ENCODE results near the gene OR51D1.

DNA sequence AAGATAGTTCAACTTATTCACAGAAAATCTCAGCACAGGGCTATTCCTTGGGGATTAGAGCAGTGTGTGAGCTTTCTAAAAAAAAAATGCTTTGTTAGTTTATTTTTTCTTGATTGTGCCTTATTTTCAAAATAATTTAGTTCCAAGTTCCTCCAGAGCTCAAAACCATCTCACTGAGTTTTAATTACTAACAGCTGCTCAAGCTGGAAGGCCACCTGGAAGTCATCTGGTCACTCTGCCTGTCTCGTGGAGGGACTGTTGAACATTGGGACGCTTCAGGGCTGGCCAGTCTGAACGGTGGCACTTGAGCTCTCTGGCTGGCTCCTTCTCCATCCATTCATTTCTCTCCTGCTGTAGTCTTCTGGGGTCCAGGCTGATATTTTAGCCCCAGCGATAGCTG lies 10.5 kb downstream of the OR51D1 start:
- TF ChIP-seq, protein P1, sequence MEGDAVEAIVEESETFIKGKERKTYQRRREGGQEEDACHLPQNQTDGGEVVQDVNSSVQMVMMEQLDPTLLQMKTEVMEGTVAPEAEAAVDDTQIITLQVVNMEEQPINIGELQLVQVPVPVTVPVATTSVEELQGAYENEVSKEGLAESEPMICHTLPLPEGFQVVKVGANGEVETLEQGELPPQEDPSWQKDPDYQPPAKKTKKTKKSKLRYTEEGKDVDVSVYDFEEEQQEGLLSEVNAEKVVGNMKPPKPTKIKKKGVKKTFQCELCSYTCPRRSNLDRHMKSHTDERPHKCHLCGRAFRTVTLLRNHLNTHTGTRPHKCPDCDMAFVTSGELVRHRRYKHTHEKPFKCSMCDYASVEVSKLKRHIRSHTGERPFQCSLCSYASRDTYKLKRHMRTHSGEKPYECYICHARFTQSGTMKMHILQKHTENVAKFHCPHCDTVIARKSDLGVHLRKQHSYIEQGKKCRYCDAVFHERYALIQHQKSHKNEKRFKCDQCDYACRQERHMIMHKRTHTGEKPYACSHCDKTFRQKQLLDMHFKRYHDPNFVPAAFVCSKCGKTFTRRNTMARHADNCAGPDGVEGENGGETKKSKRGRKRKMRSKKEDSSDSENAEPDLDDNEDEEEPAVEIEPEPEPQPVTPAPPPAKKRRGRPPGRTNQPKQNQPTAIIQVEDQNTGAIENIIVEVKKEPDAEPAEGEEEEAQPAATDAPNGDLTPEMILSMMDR (IDR thresholded peaks at IDR 0.05; ENCODE audit: poor library complexity): no peak
- no peak for TF ChIP-seq EZH2 (IDR thresholded peaks at IDR 0.05; ENCODE audit: borderline replicate concordance)
- no peak for TF ChIP-seq EZH2phosphoT487 (IDR thresholded peaks at IDR 0.05; ENCODE audit: low read depth, severe bottlenecking, unreplicated experiment)

Measured in hepatocyte (in vitro differentiated cells).